GM12865 (cell line): ENCODE results near the gene FN3K.

Experiments used
- DNase-seq: peaks from one replicate; pipeline ENCODE4 v3.0.0; 2010; ENCODE audit warnings: low read depth
- H3K4me3 ChIP-seq: 2 replicates; pipeline ENCODE4 v1.5.1; 2011; ENCODE audit warnings: mild to moderate bottlenecking, low read depth, low read length, control low read depth
- TF ChIP-seq, protein P1 (sequence below): IDR thresholded peaks from 2 replicates; pipeline ENCODE4 v1.5.1; 2011; ENCODE audit warnings: low read length, control low read depth, low read depth, inconsistent platforms; ENCODE audit not compliant: insufficient read depth; ENCODE audit errors: missing control alignments

FN3K gene

DNA sequence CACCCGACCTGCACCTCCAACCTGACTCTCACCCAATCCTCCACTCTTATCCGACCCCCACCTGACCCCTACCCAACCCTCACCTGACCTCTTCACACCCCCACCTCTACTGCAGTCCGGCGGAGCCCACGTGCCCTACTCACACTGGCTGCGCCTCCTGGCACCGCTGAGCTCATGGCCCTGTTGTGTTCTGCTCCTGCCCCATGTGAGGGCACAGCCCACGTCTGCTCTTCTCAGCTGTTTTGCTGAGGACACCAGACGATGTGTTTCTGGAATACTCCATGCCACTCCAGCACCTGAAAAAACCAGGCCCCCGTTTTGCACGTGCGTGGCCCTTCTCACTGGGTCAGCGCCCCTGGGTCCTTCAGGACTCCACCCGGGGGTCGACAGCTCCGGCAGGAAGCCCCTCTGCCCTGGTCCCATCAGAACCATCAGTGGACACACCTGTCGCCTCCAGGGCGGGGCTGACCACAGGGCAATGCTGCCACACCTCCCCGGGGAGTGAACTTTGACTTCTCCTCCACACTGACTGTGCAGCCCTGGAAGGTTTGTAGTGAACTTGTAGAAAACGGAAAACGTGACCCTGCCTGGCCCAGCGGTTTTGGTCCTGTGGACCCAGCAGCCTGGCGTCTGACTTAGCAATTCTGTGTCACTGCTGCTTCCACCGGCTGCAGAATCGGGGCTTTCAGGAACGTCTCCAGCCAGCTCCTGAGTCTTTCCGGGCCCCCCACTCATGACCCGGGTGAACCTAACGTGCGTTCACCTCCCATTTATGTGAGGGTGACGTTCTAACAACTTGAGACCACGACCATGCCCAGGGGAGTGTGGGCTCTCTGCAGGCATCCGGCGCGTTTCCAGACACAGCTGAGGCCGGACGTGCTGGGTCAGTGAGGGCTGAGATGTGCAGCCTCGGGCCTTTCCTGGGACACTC is 31.2 kb upstream of the FN3K start:
- no peak for DNase-seq
- TF ChIP-seq, protein P1, sequence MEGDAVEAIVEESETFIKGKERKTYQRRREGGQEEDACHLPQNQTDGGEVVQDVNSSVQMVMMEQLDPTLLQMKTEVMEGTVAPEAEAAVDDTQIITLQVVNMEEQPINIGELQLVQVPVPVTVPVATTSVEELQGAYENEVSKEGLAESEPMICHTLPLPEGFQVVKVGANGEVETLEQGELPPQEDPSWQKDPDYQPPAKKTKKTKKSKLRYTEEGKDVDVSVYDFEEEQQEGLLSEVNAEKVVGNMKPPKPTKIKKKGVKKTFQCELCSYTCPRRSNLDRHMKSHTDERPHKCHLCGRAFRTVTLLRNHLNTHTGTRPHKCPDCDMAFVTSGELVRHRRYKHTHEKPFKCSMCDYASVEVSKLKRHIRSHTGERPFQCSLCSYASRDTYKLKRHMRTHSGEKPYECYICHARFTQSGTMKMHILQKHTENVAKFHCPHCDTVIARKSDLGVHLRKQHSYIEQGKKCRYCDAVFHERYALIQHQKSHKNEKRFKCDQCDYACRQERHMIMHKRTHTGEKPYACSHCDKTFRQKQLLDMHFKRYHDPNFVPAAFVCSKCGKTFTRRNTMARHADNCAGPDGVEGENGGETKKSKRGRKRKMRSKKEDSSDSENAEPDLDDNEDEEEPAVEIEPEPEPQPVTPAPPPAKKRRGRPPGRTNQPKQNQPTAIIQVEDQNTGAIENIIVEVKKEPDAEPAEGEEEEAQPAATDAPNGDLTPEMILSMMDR, result no peak
- no peak overlapping the region for H3K4me3 ChIP-seq

DNA sequence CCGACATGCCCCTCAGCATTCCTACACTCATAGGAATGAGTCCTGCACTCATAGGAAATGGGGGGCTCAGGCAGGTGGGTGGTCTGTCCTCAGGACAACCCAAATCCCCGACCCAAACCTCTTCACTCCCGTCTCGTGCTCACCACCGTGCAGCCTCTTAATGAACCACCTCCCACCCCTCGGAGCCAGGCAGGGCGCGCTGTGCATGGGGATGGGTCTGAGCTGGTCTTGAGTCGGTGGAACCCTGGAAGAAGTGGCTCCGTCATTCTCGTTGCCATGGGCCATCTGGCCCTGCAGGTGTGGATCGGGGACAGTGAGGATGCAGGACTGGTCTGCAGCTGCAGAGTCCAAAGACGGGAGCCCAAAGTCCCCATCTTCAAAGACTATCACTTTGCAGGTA is 30.5 kb upstream of the FN3K start:
- TF ChIP-seq, protein P1, result no peak
- H3K4me3 ChIP-seq, result no peak overlapping the region
- DNase-seq, result no peak

DNA sequence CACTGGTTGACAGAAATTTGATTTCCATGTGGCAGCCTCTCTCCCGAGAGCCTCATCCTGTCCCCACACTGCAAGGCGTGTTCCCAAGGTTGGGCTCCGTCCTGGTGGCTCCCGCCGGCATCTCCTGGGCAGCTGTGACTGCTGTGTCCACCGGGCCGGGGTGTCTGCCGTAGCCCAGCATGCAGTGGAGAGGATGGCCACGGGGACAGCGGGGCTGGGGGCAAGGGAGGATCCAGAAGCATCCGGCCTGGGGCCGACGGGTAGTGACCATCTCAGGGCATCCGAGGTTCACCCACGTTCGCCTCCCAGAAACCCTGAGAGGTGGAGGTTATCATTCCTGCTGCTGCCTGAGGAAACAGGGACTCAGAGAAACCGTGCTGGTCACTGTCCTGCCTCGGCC is 29.7 kb upstream of the FN3K start:
- TF ChIP-seq, protein P1, result no peak
- no peak overlapping the region for H3K4me3 ChIP-seq
- DNase-seq, result no peak

DNA sequence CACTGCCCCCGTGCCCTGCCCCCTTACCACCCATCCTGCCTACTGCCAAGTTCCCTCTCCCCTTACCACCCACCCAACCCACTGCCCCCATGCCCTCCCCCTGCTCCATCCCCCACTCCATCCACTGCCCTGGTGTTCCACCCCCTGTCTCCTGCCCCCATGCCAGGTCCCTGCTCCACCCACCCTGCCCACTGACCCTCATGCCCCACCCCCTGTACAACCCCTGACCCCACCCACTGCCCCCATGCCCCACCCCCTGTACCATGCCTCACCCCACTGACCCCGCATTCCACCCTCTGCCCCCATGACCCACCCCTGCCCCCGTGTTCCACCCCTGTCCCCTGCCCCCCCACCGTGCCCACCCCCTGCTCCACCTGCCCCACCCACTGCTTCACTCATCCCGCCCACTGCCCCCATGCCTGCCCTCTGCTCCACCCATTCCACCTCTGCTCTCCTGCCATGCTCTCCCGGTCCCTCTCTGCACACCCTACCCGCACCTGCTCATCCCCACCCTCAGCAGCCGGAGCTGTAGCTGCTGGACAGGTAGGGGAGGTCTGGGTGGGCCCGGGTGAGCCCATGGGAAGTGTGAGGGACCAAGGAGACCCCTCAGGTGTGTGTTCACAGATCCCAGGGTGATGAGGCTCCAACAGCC is 26.3 kb upstream of the FN3K start:
- TF ChIP-seq, protein P1, result no peak
- H3K4me3 ChIP-seq, result no peak overlapping the region
- DNase-seq, result no peak

DNA sequence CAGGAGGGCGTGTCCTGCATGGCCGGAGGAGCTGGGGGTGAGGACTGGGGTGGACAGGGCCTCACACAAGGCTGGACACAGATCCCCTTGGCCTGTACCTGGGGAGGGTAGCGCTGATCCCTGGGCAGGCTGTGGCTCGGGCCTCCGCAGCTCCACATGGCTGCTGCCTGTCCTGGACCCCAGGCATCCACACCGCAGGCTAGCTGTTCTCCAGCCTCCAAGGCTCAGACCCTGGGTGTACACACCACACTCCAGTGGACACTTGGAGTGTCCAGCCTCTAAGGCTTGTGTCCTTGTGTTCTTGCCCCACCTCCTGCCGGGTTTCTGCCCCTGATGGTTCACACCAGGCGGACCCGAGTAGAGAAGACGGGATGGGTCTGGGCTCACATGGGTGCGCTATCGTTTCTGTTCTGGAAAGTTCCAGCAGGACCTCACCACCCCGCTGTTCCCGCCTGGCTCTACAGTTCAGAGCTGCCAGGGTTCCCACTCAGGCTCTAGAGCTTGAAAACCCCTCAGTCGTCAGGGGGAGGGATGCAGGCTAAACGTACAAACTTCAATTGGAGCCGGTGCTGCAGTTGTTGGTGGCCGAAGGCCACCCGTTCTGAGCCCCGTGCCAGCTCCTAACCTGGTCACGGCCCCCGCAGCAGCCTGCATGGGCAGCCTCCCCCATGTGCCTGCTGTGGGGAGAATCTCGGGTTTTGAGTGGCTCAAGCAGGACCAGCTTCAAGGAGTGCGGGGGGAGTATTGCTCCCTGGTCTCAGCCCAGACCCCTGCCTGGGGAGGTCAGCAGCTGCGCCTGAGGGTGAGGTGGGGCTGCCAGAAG is 25.5 kb upstream of the FN3K start:
- no peak for DNase-seq
- no peak overlapping the region for H3K4me3 ChIP-seq
- TF ChIP-seq, protein P1, result no peak

DNA sequence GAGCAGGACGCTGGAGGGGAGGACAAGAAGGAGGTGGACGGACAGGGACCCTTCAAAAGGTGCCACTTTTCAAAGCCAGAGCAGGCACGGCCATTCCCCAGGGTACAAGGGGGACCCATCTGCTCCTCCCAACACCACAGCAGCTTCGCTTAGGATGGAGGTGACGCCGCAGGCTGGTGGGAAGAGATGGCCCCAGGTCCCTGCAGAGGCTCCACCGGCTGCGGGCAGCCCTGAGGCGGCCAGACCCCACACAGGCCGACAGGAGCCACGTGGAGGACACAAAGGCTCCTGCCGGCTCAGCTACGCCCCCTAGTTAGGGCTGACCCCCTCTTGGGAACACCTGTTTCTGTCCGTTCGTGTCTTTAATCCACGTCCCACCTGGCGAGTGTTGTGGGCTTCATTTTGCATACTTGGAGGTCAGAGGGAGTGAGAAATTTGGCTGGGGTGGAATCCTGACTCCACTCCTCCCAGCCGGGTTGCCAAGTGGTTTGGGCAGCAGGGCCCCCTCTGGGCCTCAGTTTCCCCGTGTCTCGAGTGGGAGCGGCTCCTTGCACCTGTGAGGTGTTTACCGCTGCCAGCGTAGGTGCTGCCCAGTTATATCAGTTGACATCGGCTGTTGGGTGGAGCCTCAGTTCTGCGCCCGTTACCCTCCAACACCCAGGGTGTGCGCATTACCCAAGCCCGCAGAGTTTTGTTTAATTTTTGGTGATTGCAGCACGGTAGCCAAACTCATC is 24.7 kb upstream of the FN3K start:
- TF ChIP-seq, protein P1, result no peak
- H3K4me3 ChIP-seq, result no peak overlapping the region
- no peak for DNase-seq
